Kidney glomerular epithelial cell (primary cell): ENCODE measurements around the gene PLAC8.
"Not testable (repeated sequence)": the region's sequence is repeated elsewhere in the genome, so short reads cannot be mapped to it uniquely, and the experiment has no call there.

Source experiments
- DNase-seq: peaks from one replicate; lab custom pipeline; 2025; lab: John Stamatoyannopoulos, UW

PLAC8 gene, protein sequence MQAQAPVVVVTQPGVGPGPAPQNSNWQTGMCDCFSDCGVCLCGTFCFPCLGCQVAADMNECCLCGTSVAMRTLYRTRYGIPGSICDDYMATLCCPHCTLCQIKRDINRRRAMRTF

DNA sequence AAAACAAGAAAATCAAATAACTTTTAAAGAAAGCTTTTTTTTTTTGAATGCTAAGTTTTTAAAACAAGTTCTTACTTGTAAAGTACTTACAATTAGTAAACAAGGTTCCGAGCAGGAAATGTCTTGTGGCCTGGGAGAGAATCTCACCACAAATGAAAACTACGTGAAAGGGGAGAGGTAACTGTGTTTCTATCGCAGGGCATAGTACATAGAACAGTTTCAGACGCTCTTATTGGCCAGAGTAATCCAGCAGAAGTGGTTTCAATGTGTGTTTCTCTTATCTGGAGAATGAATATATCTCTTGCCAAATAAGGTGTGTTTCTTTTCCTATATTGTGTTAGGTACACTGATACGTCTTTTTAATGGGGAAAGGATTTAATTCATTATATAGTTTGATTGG, at the start of gene PLAC8:
PLAC8 (minus strand) TSS at position 154 of the 400 bp plus-strand sequence. CDS start 6,808 bp downstream, outside the sequence.
- DNase-seq: no peak

DNA sequence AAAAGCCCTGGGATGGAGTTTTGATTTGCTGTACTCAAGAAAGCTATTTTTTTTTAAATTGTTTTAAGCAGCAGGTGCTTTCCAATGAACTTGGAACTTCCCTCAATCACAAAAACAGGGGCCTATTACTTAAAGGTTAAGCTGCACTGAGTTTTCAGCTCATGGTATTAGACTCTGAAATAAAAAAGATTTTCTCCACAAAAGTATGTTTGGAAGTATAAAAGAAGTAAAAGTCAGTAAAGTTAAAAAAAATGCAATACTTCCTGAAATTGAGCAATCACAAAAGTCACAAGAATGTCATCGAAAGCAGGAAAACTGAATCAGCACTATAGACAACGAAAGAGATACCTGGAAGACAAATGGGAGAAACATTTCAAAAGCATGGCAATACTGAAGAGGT, 38.9 kb upstream of the PLAC8 start:
- DNase-seq: no peak

DNA sequence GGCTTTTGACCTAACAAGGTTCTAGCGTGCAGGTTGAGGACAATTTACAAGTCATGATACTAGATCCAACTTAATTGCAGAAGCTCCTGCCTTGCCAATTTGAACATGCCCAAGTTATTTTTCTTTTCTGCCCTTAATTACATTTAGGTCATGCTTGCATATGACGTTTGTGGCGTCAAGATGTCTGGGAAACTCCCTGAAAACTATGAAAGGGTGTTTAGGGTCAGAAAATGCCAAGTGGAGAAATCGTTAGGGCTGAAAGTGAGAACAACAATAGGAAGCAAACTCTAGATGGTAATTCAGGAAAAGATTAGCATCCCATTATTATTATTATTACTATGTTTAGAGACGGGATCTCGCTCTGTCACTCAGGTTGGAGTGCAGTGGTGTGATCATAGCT, 38.2 kb upstream of the PLAC8 start:
- no peak for DNase-seq

DNA sequence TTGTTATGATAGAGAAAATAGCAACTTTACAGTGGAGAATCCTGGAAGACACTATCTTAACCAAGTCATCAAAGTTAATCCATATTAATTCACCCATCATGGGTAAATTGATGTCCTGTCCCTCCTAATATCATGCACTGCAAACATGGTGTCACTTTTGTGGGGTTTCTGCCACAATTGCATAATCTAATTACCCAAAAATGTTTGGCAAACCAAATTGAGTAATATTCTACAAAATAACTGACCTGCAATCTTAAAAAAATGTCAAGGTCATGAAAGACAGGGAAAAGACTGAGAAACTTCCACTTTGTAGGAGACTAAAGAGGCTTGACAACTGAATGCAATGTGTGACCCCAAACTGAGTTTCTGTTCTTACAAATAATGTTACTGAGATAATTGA, 37.1 kb upstream of the PLAC8 start:
- DNase-seq: no peak

DNA sequence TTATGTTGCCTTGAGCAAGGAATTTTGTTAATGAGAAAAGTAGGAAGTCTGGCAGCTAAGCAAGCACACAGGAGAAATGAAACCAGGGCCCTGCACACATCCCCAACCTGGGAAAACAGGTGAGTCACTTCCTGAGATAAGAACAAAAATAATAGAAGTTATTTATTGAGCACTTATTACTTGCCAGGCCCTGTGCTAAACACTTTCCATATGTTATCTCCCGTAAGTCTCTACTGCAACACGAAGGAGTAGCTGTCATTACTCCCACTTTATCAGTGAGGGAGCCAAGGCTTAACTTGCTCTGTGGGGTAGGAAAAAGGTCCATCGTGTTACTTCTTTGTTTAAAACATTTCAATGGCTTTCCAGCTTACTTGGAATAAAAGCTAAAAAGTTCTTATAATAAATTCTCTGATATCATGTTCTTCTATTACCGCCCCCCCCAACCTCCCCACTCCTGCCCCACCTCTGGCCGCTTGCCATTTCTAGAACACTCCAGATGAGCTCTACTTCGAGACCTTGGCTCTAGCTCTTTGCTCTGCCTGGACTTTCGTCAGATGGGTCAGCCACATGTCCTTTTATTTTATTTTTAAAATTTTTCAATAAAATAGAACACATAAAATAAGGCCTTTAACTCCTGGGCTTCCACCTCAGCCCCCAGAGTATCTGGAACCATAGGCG, 36.3 kb upstream of the PLAC8 start:
- DNase-seq: peak; percentile 33

DNA sequence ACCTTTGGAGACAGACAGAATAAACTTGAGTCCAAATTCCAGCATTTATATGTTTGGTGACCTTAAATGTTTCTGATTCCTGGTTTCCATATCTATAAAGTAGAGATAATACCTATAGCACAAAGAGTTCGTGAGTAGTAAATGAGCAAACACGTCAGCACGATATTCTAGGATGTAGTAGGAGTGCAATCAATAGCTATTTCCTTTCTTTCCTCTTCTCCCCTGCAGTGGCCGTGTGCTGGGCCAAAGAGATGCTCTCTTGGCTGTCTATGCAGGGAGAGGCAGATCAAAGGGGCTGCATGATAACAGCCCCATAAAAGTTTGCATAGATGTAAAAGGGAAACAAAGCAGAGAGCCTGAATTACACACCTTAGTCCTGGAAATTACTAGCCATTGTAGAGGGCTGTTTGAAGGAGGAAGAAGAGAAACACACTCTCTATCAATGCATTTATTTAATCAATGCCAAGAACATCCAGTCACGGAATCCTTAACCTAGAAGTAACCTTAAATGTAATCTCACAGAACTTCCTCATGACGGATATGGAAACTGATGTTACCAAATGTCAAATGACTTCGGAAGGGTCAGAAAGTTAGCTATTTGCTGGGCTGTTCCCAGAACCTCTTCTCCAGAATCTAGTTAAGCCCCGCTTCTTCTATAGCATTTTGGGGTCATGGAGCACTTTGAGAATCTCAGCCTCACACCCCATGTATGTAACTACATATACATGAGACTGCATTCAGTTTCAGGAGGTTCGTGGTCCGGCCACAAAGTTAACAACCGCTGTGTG, 35.5 kb upstream of the PLAC8 start:
- no peak for DNase-seq

DNA sequence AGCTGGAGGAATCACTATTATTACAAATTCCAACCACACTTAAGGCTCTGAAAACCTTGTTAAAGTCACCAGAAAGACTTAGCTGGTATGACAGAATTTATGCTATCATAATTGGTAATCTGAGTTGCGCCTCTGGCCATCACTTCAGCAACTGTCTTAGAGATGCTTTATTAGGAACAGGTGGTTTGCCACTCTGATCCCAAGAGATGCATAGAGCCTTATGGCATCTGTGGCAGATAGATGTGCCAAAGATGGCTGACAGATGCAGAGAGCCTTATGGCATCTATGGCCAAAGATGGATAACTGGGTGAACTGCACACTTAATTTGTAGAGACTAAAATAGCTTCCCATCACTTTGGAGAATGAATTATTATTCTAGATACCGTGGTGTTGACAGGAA, 32.3 kb upstream of the PLAC8 start:
- no peak for DNase-seq

DNA sequence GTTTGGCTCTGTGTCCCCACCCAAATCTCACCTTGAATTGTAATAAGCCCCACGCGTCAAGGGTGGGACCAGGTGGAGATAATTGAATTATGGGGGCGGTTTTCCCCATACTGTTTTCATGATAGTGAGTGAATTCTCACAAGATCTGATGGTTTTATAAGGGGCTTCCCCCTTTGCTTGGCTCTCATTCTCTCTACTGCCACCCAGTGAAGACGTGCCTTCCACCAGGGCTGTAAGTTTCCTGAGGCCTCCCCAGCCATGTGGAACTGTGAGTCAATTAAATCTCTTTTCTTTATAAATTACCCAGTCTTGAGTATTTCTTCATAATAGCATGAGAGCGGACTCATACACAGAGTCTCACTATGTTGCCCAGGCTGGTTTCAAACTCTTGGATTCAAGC, 31.2 kb upstream of the PLAC8 start:
- DNase-seq: not testable (repeated sequence)

DNA sequence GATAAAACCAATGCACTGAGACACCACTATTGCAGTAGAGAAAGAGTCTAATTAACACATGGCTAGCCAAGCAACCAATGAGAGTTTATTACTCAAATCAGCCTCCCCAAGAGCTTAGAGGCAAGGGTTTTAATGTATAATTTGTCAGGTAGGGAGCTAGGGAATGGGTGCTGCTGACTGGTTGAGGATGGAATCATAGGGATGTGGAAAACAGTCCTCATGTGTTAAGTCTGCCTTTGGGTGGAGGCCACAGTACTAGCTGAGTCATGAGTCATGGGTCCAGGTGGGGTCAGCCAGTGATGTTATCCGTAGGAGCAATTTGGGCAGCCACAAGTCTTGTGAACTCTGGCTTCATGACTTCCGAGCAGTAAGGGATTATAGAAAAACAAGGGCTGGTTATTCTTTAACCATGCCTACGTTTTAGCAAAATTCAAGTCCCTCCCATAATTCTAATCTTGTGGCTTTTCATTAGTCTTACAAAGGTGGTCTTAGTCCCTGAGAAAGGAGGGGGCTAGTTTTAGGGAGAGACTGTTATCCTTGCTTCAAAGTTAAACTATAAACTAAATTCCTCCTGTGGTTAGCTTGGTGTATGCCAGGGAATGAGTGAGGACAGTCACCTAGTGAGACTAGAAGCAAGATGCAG, 25.1 kb upstream of the PLAC8 start:
- peak; percentile 87 for DNase-seq

DNA sequence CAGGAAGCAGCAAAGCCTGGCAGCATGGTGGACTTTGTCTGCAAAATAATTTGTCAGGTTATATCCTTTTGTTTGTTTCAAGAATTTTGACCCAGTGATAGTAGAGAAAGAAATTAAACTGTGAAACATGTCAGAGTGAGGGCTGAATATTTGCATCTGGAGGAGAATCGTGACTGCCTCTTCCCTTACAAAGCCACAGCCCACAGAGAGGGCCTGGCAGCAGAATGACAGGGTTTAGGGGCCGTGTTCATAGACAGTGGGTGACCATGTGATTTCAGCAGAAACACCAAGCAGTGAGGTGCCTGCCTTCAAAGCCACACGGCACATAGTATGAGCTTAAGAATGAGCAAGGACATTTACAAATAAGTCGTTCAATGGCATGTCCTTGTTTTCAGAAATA, 24.4 kb upstream of the PLAC8 start:
- DNase-seq: no peak

DNA sequence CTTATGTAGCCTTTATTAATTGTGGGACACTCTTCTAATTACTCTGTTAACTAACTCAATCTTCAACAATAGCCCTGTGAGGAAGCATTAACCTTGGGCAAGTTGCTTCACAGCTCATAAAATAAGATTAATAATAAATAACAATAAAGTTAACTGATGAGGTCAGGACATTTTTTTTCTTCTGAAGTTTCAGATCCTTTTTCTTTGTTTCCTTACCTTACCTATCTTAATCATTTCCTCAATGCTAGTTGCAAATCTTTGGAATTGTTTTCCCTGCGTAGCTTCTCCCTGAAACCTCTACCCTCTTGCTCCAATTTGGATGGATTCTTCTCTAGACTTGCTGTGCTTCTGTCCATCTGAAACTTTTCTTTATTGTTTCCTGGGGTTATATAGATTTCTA, 17.5 kb upstream of the PLAC8 start:
- DNase-seq: no peak

DNA sequence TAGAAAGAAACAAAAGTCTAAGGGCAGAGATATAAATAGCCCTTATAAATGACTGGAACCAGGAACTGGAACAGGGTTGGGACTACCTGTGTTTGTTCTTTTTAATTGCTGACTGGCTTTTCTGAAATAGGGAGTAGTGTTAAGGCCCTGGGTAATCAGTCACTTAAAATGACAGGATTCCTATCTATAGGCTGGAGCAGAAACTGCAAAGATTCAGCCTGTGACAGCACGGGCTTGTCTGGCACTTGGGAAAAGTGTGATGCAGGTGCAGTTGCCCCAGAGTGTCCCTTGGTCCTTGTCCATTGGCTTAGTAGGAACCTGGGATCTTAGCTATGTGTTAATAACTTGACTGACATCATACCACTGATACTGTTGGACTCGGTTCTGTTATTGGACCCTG, 14.7 kb upstream of the PLAC8 start:
- no peak for DNase-seq

DNA sequence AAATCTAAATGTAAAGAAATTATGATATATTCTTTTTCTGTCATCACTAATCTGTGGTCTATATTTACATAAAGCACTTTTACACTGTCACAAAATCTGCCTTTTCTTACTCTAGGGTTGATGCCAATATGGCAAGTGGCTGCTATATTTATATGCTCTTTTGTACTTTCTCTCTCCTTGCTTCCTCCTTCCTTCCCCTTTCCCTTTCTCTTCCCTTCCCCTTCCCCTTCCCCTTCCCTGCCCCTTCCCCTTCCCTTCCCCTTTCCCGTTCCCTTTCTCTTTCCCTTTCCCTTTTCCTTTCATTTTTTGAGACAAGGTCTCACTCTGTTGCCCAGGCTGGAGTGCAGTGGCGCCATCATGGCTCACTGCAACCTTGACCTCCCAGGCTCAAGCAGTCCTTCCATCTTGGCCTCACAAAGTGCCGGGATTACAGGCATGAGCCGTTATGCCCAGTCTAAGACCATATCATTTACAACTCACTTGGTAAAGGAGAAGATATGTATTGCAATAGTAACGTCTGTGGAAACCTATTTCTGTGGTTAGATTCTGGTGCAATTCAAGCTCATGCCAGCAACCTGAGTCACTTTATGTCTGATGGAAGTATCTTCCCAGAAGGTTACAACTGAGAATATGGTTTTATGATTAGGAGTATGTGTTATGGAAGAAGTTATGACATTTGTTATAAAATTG, 13.9 kb upstream of the PLAC8 start:
- peak; percentile 57 for DNase-seq

DNA sequence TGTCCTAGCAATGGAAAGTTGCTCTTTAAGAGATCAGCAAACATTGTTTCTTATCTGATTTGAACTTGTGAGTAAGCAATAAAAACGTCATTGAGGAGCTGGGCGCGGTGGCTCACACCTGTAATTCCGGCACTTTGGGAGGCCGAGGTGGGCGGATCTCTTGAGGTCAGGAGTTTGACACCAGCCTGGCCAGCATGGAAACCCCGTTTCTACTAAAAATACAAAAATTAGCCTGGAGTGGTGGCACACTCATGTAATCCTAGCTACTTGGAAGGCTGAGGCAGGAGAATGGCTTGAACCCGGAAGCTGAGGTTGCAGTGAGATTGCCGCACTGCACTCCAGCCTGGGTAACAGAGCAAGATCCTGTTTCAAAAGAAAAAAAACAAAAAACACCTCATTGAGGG, 11.2 kb upstream of the PLAC8 start:
- no peak for DNase-seq

DNA sequence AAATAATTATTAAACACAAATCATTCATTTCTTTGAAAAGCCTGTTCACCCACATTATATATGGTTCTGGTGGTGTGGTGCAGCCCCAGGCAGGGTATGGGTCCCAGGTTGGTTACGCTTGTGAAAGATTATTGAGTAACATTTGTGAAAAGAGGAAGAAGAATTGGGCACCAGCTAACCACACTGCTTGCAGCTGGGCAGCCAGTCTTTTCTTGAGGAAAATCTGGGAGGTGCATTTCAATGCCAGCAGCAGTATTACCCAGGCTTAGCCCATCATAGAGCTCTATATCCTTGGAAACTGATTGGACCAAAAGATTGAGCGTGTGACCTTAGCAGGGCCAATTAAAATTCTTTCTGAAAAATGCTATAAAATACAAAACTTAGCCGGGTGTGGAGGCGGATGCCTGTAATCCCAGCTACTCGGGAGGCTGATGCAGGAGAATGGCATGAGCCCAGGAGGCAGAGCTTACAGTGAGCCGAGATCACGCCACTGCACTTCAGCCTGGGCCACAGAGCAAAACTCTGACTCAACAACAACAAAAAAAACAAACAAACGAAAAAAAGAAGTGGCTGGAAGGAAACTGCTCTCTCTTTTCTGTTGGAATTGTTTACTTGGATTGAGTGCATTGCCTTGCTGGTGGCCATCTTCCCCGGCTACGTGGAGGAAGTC, 9.7 kb upstream of the PLAC8 start:
- DNase-seq: no peak

DNA sequence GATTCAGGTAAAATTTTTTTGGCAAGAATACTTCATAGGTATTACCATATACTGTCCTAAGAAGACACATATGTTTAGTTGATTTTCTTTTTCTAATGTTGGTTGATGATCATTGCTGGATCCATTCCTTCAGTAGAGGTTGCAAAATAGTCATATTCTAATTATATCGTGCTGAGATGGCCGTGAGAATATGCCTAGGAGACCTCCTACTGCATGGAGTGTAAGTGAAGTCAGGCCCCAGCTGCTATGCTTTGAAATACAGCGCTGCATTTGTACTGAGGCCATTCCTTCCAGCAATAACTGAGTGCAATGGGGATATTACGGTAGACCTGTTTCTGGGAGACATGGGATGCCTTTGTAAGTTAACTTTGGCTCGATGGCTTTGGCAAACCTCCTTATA, 6.7 kb upstream of the PLAC8 start:
- no peak for DNase-seq

DNA sequence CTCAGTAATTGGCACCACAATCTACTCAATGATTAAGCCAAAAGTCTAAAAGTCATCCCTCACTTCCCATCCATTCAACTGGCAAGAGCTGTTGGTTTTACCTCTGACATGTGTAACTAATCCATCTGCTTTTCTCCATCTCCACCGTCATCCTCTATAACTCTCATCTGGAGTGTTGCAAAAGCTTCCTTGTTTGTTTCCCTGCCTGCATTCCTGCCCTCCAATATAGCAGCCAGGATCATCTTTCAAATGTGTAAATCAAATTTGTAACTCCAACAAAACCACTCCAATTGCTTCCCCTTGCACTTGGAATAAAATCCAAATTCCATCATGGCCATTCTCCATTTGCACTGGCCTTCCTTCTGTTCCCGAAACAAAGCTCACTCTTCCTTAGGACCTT, 4.3 kb upstream of the PLAC8 start:
- DNase-seq: no peak

DNA sequence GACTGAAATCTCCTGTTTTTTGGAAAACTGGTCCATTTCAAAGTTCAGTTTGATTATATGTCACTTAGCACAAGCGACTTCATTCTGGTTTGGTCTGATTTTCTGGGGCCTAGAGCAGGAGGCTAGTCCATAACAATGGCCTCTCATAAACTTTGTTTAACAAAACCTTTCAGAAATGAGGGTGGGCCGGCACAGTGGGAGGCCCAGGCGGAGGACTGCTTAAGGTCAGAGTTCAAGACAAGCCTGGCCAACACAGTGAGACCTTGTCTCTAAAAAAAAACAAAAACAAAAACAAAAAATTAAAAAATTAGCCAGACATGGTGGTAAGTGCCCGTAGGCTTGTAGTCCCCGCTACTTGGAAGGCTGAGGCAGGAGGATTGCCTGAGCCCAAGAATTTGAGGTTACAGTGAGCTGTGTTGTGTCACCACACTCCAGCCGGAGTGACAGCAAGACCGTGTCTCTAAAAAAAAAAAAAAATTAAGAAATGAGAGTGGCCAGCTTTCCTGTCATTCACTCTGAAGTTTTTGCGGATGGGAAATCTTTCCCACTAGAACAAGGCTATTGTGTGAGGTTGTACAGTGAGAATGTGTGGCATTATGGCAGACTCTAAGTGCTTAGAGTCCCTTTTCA, 1.2 kb upstream of the PLAC8 start:
- no peak for DNase-seq

DNA sequence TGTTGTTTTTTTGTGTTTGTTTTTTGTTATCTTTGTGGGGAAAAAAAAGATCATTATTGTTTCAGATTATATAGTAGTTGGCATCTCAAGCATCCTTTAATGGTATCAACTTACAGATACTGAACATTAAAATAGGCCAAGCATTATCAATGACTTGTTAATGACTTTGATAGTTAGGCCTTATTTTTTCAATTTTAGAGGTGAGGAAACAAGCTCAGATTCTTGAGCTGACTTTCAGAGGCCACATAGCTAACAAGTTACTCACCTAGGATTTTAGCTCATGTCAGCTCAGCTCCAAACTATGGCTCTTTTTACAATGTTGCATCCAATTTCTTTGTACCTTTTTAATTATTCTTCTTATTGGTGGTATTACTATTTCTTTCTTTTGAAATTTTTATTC, 471 bp upstream of the PLAC8 start:
- DNase-seq: peak; percentile 41

DNA sequence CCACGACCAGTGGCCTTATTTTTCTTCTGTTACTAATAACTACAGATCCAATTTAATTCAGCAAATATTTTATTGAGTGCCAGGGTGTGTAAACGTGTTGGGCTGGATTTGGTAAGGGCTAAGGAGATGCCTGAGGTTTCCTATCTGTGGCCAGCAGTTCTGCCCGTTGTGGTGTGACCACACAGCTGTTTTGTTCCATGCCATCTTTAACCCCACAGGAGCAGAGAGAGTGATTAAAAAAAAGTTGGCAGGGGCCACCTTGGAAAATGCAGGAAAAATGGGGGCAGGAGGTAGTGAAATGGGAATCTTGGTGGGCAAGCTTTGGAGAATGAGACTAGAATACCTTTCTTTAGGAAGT, 1.1 kb downstream of the PLAC8 start:
- DNase-seq: no peak

DNA sequence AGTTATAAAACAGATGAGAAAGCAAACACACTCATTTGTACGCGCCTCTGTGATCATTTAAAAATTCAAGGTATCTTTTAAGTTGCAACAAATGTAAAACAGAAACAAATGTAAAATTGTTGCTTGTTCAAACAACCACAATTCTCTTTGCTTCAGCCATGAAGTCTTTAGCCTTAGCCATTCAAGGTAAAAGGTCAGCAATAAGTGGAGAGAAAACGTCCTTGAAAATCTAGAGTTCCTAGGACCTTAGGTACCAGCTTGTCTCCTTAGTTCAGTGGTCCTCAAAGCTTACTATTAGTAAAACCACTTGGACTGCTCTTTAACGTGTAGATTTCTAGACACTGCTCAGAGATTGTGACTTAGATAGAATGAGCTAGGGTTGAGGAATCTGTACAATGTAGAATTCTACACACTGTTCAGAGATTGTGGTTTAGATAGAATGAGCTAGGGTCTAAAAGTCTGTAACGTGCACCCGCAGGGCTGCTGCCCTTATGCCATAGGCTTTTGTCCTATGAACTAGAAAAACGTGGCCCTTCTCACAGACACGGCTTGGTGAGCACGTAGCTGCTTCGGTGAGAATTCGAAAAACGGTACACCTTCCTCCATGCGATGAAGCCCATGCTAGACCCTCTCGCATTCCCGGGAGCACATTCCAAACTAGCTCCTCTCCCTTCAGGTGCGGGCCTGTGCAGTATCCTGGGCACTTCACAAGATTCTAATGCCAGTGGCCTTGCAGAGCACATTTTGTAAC, 1.7 kb downstream of the PLAC8 start:
- DNase-seq: no peak
